ENCODE data around the gene SRP54. TPM values are rescaled to one million over a fixed set of nuclear protein-coding genes. Genes with fewer than 3 reads are reported as not detected.
A peak's percentile ranks its signal among the peaks of the same experiment; 100 is the strongest.
"Not testable (repeated sequence)": the region's sequence is repeated elsewhere in the genome, so short reads cannot be mapped to it uniquely, and the experiment has no call there.

SRP54 gene
- total and polyA plus RNA-seq, 2 of the 13 experiments (the other 11 are each of a cell fraction or from before 2014, with no cell fraction given): 42.2 to 207 TPM

- 0 out of 2 replicates have a peak, but pooled peaks have one; percentile 21 for TF ChIP-seq ZBTB14 (CRISPR knock-in tag; IDR thresholded peaks at IDR 0.05)
- TF ChIP-seq HNF4A (CRISPR knock-in tag; IDR thresholded peaks at IDR 0.05): peak; percentile 79
Observed at GRCh38 chr14:35034944-35035554, 52.3 kb downstream of the SRP54 start (continued).

GRCh38 chr14:35038312-35038711, 55.5 kb downstream of the SRP54 start:
- H4K20me1 ChIP-seq (ENCODE audit: insufficient read depth, low read length); H3K4me3 ChIP-seq (replicated peaks in 1 of 3; ENCODE audit: insufficient read depth in 1 of 3, low read depth in 2 of 3, low read length in 3 of 3); intact Hi-C loops (cut with micrococcal nuclease; ENCODE audit: unreplicated experiment); H2AFZ ChIP-seq (ENCODE audit: low read length); H3K36me3 ChIP-seq (replicated peaks in 1 of 2; ENCODE audit: control insufficient read depth in 1 of 2, insufficient read depth in 2 of 2, low read length in 2 of 2); DNase-seq (ENCODE audit: low spot score); H3K9ac ChIP-seq (ENCODE audit: insufficient read depth, low read depth, low read length); CTCF ChIA-PET (ENCODE audit: low intra/inter-chr PET ratio, low total read pairs); H3K4me2 ChIP-seq (ENCODE audit: low read depth, low read length); H3K79me2 ChIP-seq (ENCODE audit: insufficient read depth, low read length); BruUV-seq (replicated peaks); H3K27me3 ChIP-seq (ENCODE audit: control insufficient read depth in 1 of 2, insufficient read depth in 2 of 2, low read length in 2 of 2); POLR2A ChIA-PET; ATAC-seq; in situ Hi-C loops (cut with HindIII; ENCODE audit: extremely low pct_ligation_motif_present, low pct_unique_long_range_greater_than_20kb); H3K27ac ChIP-seq (ENCODE audit: extremely low read length, insufficient read depth, low read length); FAIRE-seq: not testable (repeated sequence)
- 75% methylated on average over 11 of the region's 17 CpGs for WGBS (ENCODE audit: low lambda C conversion rate)
- H3K9me3 ChIP-seq (ENCODE audit: low read length): peaks cover 32% of the 10 kb centered on the region
- peak; percentile 83 for TF ChIP-seq ZBTB33 (CRISPR knock-in tag; IDR thresholded peaks at IDR 0.05)
- H3K4me1 ChIP-seq (ENCODE audit: insufficient read depth, low read length): peaks cover 24% of the 10 kb centered on the region
